Uterus (tissue), 2 donors: Measurements from ENCODE around the gene CTPS2.
"Not testable (repeated sequence)": the region's sequence is repeated elsewhere in the genome, so short reads cannot be mapped to it uniquely, and the experiment has no call there.

ENCODE experiments used
- POLR2A ChIP-seq, 2 donors: fragments of 450-650 bp; IDR thresholded peaks; one replicate each; pipeline ENCODE4 v1.6.1; 2016; ENCODE audit warnings: antibody characterized with exemption in 2 of 2, mild to moderate bottlenecking in 1 of 2, moderate library complexity in 1 of 2
- TF ChIP-seq, protein P1 (sequence below), 4 experiments: fragments of 200-600 bp in 2 of 4; fragments of 450-650 bp in 2 of 4; sonication (generic) in 2 of 4; IDR thresholded peaks; one replicate each; pipeline ENCODE4 v1.5.1; 2016 to 2019; ENCODE audit warnings: antibody characterized with exemption in 4 of 4, mild to moderate bottlenecking in 2 of 4, moderate library complexity in 1 of 4

DNA sequence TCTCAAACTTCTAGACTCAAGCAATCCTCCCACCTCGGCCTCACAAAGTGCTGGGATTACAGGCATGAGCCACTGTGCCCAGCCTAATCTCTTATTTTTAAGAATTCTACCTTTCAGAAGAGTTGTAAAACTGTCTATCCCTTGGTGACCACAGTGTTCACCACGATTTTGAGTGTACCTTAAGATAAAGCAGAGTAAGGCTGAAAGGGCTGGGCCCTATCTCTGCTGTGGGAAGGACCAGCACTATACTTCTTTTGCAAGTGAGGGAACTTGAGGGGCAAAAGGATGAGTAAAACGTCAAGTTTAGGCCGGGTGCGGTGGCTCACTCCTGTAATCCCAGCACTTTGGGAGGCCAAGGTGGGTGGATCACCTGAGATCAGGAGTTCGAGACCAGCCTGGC, 4.0 kb upstream of the CTPS2 start:
- TF ChIP-seq, protein P1, sequence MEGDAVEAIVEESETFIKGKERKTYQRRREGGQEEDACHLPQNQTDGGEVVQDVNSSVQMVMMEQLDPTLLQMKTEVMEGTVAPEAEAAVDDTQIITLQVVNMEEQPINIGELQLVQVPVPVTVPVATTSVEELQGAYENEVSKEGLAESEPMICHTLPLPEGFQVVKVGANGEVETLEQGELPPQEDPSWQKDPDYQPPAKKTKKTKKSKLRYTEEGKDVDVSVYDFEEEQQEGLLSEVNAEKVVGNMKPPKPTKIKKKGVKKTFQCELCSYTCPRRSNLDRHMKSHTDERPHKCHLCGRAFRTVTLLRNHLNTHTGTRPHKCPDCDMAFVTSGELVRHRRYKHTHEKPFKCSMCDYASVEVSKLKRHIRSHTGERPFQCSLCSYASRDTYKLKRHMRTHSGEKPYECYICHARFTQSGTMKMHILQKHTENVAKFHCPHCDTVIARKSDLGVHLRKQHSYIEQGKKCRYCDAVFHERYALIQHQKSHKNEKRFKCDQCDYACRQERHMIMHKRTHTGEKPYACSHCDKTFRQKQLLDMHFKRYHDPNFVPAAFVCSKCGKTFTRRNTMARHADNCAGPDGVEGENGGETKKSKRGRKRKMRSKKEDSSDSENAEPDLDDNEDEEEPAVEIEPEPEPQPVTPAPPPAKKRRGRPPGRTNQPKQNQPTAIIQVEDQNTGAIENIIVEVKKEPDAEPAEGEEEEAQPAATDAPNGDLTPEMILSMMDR (IDR thresholded peaks at IDR 0.05) = not testable (repeated sequence)
- not testable (repeated sequence) for TF ChIP-seq POLR2A (IDR thresholded peaks at IDR 0.05)
